Naive thymus-derived CD4-positive, alpha-beta T cell (primary cell): ENCODE results near the gene CLEC3B. TPM values are rescaled to one million over a fixed set of nuclear protein-coding genes. Genes with fewer than 3 reads are reported as not detected.

ENCODE experiments used
- polyA plus RNA-seq, 2 donors: library from polyadenylated mRNA; unstranded; fragments of 300-500 nt; fragmentation: Illumina TruSeq; gene quantifications; one replicate each; pipeline ENCODE4 v1.2.3, GENCODE V29; 2021
- total RNA-seq, 6 experiments: library from RNA in 5 of 6; stranded (reverse) in 5 of 6; gene quantifications; 1 replicate in 5 of 6; 2 replicates in 1 of 6; pipeline ENCODE4 v1.2.3 and lab custom pipeline; 2021 to 2026

CLEC3B gene
- total and polyA plus RNA-seq, 7 experiments from 2014 or later, result 0.45 to 1.8 (median 0.75) TPM; not detected in 2

Other genes starting within 250 kb of the CLEC3B start
- gene TMEM42, start 164.4 kb upstream of the CLEC3B start, total RNA-seq, result 10 to 100 TPM; 12.1 to 25.1 (median 16.4) TPM
- 10 to 100 TPM; 51.3 to 74.5 TPM for gene TMEM42, start 164.4 kb upstream of the CLEC3B start, polyA plus RNA-seq
- gene TGM4, start 151.7 kb upstream of the CLEC3B start, total RNA-seq, result not detected
- under 1 TPM in 1 of 2 donors, not detected in 1; 0.07 TPM for gene TGM4, start 151.7 kb upstream of the CLEC3B start, polyA plus RNA-seq
- gene ZDHHC3, start 50.1 kb upstream of the CLEC3B start, total RNA-seq, result 10 to 100 TPM; 38.5 to 54.0 (median 48.8) TPM
- 10 to 100 TPM; 33.7 to 36.1 TPM for gene ZDHHC3, start 50.1 kb upstream of the CLEC3B start, polyA plus RNA-seq
- 10 to 100 TPM; 30.7 to 57.9 (median 44.3) TPM for gene EXOSC7, start 50.1 kb upstream of the CLEC3B start, total RNA-seq
- 10 to 100 TPM; 48.4 to 59.4 TPM for gene EXOSC7, start 50.1 kb upstream of the CLEC3B start, polyA plus RNA-seq
- 1 to 10 TPM in 2 of 5 experiments, under 1 TPM in 3; 0.05 to 7.2 (median 0.81) TPM for gene CDCP1, start 120.1 kb downstream of the CLEC3B start, total RNA-seq
- 1 to 10 TPM in 1 of 2 donors, under 1 TPM in 1; 0.21 to 1.0 TPM for gene CDCP1, start 120.1 kb downstream of the CLEC3B start, polyA plus RNA-seq
- gene TMEM158, start 200.0 kb downstream of the CLEC3B start, total RNA-seq, result under 1 TPM in 3 of 5 experiments, not detected in 2; 0.27 to 0.96 (median 0.60) TPM
- not detected for gene TMEM158, start 200.0 kb downstream of the CLEC3B start, polyA plus RNA-seq